AG04450 (cell line): ENCODE measurements around the gene RAB4A. TPM values are rescaled to one million over a fixed set of nuclear protein-coding genes. Genes with fewer than 3 reads are reported as not detected.
"Not testable (repeated sequence)": the region's sequence is repeated elsewhere in the genome, so short reads cannot be mapped to it uniquely, and the experiment has no call there.

Experiments
- CTCF ChIA-PET: fragments of 300-600, 350-600 bp; formaldehyde crosslinking; extraction: SDS; loops from one replicate; lab custom pipeline; 2022; ENCODE audit warnings: antibody characterized with exemption, inconsistent platforms; lab: Charles Lee
- POLR2A ChIA-PET: fragments of 350-600 bp; formaldehyde crosslinking; extraction: SDS; loops from one replicate; lab custom pipeline; 2021; ENCODE audit warnings: antibody characterized with exemption, inconsistent platforms; lab: Yijun Ruan, JAX
- DNase-seq: peaks from one replicate; pipeline ENCODE4 v3.0.0-alpha.2; 2011; ENCODE audit warnings: low read depth, low spot score
- H3K27ac ChIP-seq: one replicate; pipeline ENCODE4 v1.5.1; 2012; ENCODE audit warnings: low read depth, low read length, control low read depth
- H3K27me3 ChIP-seq: one replicate; pipeline ENCODE4 v1.6.0; 2012; ENCODE audit warnings: low read length; ENCODE audit not compliant: control insufficient read depth, insufficient read depth
- H3K4me3 ChIP-seq: 2 replicates; pipeline ENCODE4 v1.5.1; 2011; ENCODE audit warnings: mild to moderate bottlenecking, low read depth, low read length, control low read depth
- H3K9me3 ChIP-seq: 2 replicates; pipeline ENCODE4 v1.5.1; 2012; ENCODE audit warnings: low read length; ENCODE audit not compliant: control insufficient read depth, insufficient read depth
- CTCF ChIP-seq: IDR thresholded peaks from 2 replicates; pipeline ENCODE4 v1.5.1; 2011; ENCODE audit warnings: low read depth, low read length, control low read depth, inconsistent platforms
- polyA plus RNA-seq: library from polyadenylated mRNA; depleted of rRNA; stranded (reverse); fragments of >200 nt; gene quantifications from 2 replicates; pipeline ENCODE4 v1.2.3, GENCODE V29; 2011

Gene RAB4A
- polyA plus RNA-seq, 1 experiment: 50.6 TPM

GRCh38 chr1:229286099-229286766, 15.3 kb downstream of the RAB4A start:
- Histone ChIP-seq H3K27me3 (no peaks in the 10 kb centered on the region), H3K27ac (no peak overlapping the region), H3K4me3 (no peak overlapping the region), H3K9me3 (no peaks in the 10 kb centered on the region)
- POLR2A ChIA-PET: no interaction called here
- TF ChIP-seq CTCF: no peak
- CTCF ChIA-PET: no interaction called here
- no peak for DNase-seq

DNA sequence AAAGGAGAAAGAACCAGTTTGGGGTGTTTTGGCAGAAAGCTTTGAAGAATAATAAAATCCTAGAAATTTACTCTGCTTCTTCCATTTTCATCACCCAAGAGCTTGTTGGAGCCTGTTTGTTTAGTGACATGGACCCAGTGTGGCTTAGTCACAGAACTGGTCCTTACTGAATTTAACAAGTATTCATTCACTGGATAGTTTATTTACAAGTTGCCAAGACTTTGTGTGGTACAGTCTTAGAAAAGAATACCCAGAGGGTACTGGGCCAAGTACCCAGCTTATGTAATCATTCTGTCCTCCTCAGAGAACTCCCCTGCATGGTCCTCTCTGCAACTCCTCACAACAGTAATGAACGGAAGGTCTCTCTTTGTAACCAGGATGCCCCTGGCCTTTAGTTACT, 16.4 kb downstream of the RAB4A start:
- ChIA-PET POLR2A (no interaction called here), CTCF (no interaction called here)
- H3K9me3 ChIP-seq: no peaks in the 10 kb centered on the region
- H3K27me3 ChIP-seq: no peaks in the 10 kb centered on the region
- no peak for TF ChIP-seq CTCF
- DNase-seq: no peak
- no peak overlapping the region for H3K27ac ChIP-seq
- H3K4me3 ChIP-seq: no peak overlapping the region

DNA sequence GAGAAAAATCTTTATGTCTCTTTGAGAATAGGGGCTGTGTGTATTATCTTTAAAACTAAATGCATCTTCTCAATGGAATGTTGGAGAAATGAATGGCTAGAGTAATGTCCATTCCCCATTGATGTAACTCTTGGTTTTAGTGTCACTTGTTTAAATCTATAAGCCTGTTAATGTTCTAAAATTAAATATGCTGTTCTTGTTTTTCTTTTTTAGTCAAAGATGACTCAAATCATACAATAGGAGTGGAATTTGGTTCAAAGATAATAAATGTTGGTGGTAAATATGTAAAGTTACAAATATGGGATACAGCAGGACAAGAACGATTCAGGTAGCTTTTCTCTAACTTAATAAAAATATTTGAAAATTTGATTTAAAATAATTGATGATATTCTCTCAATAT, 17.6 kb downstream of the RAB4A start:
- no peak overlapping the region for H3K4me3 ChIP-seq
- ChIA-PET POLR2A (no interaction called here), CTCF (interaction anchor here (0.6 kb wide), 1 partner anchor 226 kb away, joined by 3 read pairs; no protein-coding TSS in a partner anchor)

DNA sequence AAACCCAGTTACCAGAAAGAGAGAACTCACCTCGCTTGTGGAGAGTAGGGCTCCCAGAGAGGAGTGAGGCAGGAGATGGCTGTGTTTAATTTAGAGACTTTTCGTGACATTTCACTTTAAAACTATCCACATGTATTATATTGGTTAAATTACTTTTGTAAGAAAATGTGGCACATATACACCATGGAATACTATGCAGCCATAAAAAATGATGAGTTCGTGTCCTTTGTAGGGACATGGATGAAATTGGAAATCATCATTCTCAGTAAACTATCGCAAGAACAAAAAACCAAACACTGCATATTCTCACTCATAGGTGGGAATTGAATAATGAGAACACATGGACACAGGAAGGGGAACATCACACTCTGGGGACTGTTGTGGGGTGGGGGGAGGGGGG, 20.8 kb downstream of the RAB4A start:
- POLR2A ChIA-PET, H3K4me3 ChIP-seq, DNase-seq, H3K27ac ChIP-seq, CTCF ChIA-PET, H3K27me3 ChIP-seq, H3K9me3 ChIP-seq: not testable (repeated sequence)

More for the DNA sequence above, 17.6 kb downstream of the RAB4A start:
- DNase-seq: no peak
- Histone ChIP-seq H3K27me3 (no peaks in the 10 kb centered on the region), H3K9me3 (no peaks in the 10 kb centered on the region), H3K27ac (no peak overlapping the region)
- no peak for TF ChIP-seq CTCF

- CTCF ChIA-PET: no interaction called here
- no peak overlapping the region for H3K4me3 ChIP-seq
- H3K27me3 ChIP-seq: no peaks in the 10 kb centered on the region
- no peak overlapping the region for H3K27ac ChIP-seq
- POLR2A ChIA-PET: no interaction called here
- no peaks in the 10 kb centered on the region for H3K9me3 ChIP-seq
- no peak for DNase-seq
- no peak for TF ChIP-seq CTCF
These were observed 22.8 kb downstream of the RAB4A start for GRCh38 chr1:229293528-229294204.
